Endothelial cell (in vitro differentiated cells): ENCODE measurements around the gene MIS18A. TPM values are rescaled to one million over a fixed set of nuclear protein-coding genes. Genes with fewer than 3 reads are reported as not detected.
A peak's percentile ranks its signal among the peaks of the same experiment; 100 is the strongest.

Source experiments
- DNase-seq: peaks from one replicate; pipeline ENCODE4 v3.0.0; 2021; ENCODE audit warnings: low spot score
- H3K27ac Mint-ChIP-seq: one replicate; pipeline ENCODE4 v1.8.0; 2021; ENCODE audit warnings: mixed read lengths, inconsistent platforms; ENCODE audit not compliant: unreplicated experiment
- H3K27me3 Mint-ChIP-seq: one replicate; pipeline ENCODE4 v1.8.0; 2021; ENCODE audit warnings: mild to moderate bottlenecking, moderate library complexity, mixed read lengths, inconsistent platforms; ENCODE audit not compliant: unreplicated experiment
- H3K36me3 Mint-ChIP-seq: one replicate; pipeline ENCODE4 v1.8.0; 2021; ENCODE audit warnings: mild to moderate bottlenecking, low read depth, mixed read lengths, inconsistent platforms; ENCODE audit not compliant: unreplicated experiment
- H3K4me1 Mint-ChIP-seq: one replicate; pipeline ENCODE4 v1.8.0; 2021; ENCODE audit warnings: mild to moderate bottlenecking, mixed read lengths, inconsistent platforms; ENCODE audit not compliant: unreplicated experiment
- H3K4me3 Mint-ChIP-seq: one replicate; pipeline ENCODE4 v1.8.0; 2021; ENCODE audit warnings: mild to moderate bottlenecking, mixed read lengths, inconsistent platforms; ENCODE audit not compliant: unreplicated experiment
- H3K9me3 Mint-ChIP-seq: one replicate; pipeline ENCODE4 v1.8.0; 2021; ENCODE audit warnings: mixed read lengths, inconsistent platforms; ENCODE audit not compliant: unreplicated experiment
- CTCF ChIP-seq: fragments of 200-600 bp; sonication (generic); IDR thresholded peaks from one replicate; pipeline ENCODE4 v1.5.0; 2021; ENCODE audit warnings: antibody characterized with exemption; ENCODE audit not compliant: unreplicated experiment
- total RNA-seq: library from RNA; stranded (reverse); fragmentation: NEBNext Ultra II Directional; extraction: Animal tissue kit (Norgen Biotek cat#: 25700); gene quantifications from one replicate; pipeline ENCODE4 v1.2.1, GENCODE V29; 2021; ENCODE audit not compliant: unreplicated experiment

MIS18A gene
- total RNA-seq, 1 donor from 2014 or later, result 17.2 TPM

- H3K4me1 Mint-ChIP-seq, result peaks cover 27% of the 10 kb centered on the region
- no peak for DNase-seq
- H3K9me3 Mint-ChIP-seq, result no peaks in the 10 kb centered on the region
- peaks cover 3% of the 10 kb centered on the region for H3K27me3 Mint-ChIP-seq
- H3K36me3 Mint-ChIP-seq, result peaks cover 6% of the 10 kb centered on the region
- TF ChIP-seq CTCF, result no peak
- no peak overlapping the region for H3K4me3 Mint-ChIP-seq
- peak overlapping the region; percentile 53 for H3K27ac Mint-ChIP-seq
These were observed 29.2 kb downstream of the MIS18A start for GRCh38 chr21:32249511-32250280.

- H3K9me3 Mint-ChIP-seq, result no peaks in the 10 kb centered on the region
- no peak for TF ChIP-seq CTCF
- peaks cover 3% of the 10 kb centered on the region for H3K27me3 Mint-ChIP-seq
- H3K36me3 Mint-ChIP-seq, result peaks cover 6% of the 10 kb centered on the region
- no peak overlapping the region for H3K4me3 Mint-ChIP-seq
- H3K4me1 Mint-ChIP-seq, result peaks cover 27% of the 10 kb centered on the region
- H3K27ac Mint-ChIP-seq, result peak overlapping the region; percentile 53
- DNase-seq, result no peak
These were observed 30.0 kb downstream of the MIS18A start for GRCh38 chr21:32248571-32249461.

DNA sequence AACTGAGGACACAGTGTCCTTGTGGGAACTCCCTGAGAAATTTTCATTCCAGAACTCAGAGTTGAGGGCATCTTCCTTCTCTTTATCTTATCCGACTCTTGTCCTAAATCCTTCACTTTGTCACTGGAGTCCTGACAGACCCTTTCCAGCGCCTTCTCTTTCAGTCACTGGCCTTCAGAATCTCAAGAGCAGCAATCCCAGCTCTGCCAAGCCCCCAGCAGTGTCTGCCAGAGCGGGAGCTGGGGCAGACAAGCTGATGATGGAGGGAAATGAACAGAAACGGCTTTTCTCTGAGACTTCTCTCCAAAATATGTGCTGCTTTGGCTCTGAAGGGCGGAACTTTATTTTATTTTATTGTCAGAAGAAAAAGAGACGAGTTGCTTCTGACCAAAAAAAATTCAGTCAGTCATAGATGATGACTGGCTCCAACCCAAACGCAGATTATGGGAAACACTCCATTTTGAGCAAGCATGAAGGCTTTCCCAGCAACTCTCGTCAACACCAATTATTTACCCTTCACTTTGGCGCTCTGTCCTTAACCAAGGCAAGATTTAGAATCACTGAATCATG lies 32.2 kb downstream of the MIS18A start:
- Mint-ChIP-seq H3K4me1 (peaks cover 27% of the 10 kb centered on the region), H3K9me3 (no peaks in the 10 kb centered on the region), H3K27me3 (peaks cover 3% of the 10 kb centered on the region), H3K4me3 (no peak overlapping the region), H3K36me3 (peaks cover 6% of the 10 kb centered on the region), H3K27ac (no peak overlapping the region)
- no peak for DNase-seq
- TF ChIP-seq CTCF, result no peak

DNA sequence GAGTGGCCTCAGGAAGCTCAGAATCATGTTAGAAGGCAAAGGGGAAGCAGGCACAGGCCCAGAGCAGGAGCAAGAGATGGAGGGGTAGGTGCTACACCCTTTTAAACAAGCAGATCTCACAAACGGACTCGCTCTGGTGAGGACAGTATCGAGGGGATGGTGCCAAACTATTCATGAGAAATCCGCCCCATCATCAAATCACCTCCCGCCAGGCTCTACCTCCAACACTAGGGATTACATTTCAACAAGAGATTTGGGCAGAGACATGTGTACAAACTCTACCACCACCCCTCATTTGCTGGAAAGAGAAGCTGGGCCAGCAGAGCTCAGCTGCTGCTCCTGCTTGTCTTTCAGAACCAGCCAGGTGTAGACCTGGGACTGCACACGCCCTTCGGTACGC lies 32.9 kb downstream of the MIS18A start:
- Mint-ChIP-seq H3K4me1 (peaks cover 29% of the 10 kb centered on the region), H3K36me3 (peaks cover 1% of the 10 kb centered on the region), H3K4me3 (no peak overlapping the region), H3K27me3 (peaks cover 3% of the 10 kb centered on the region), H3K9me3 (no peaks in the 10 kb centered on the region), H3K27ac (no peak overlapping the region)
- no peak for DNase-seq
- TF ChIP-seq CTCF, result no peak
